ENCODE results near the gene GHRHR.

The GHRHR gene

DNA sequence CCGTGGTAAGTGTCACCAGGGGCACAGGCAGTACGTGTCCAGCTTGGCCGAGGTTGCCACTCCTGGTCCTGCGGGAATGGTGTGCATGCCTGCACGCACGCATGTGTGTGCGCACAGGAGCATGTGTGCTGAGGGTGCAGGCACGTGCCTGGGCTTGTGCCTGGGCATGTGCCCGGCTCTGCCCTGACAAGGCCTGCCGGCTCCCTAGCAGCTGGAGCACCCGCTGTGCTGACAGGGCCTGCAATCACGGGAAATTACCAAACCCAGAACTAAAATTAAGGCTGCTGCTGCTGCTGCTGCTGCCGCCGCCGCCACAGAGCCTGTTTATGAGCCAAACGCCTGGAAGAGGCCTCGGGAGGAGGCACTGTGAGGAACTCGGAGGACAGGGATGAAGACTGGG, 28.7 kb downstream of the GHRHR start:
- Histone ChIP-seq H4K20me1 (ENCODE audit: insufficient read depth) (no peaks in the 10 kb centered on the region), H3K27me3 (ENCODE audit: insufficient read depth, low read depth) (no peaks in the 10 kb centered on the region), H3K4me2 (no peak overlapping the region), H3K27ac (no peak overlapping the region), H3K36me3 (ENCODE audit: insufficient read depth) (no peaks in the 10 kb centered on the region), H3K9ac (no peak overlapping the region), H2AFZ (ENCODE audit: low read depth) (no peak overlapping the region), H3K4me1 (ENCODE audit: low read depth, poor library complexity, severe bottlenecking) (no peaks in the 10 kb centered on the region), H3K4me3 (IDR thresholded peaks at IDR 0.05; ENCODE audit: insufficient read depth, low read depth, low read length) (no peak overlapping the region), H3K79me2 (ENCODE audit: insufficient read depth, low read depth) (no peaks in the 10 kb centered on the region)
- no peak for TF ChIP-seq CTCF (conservative IDR thresholded peaks at IDR 0.05; ENCODE audit: low read depth, low read length)

GRCh38 chr7:30994206-30995100, 30.7 kb downstream of the GHRHR start:
- Histone ChIP-seq H3K4me3 (IDR thresholded peaks at IDR 0.05; ENCODE audit: insufficient read depth, low read depth, low read length) (no peak overlapping the region), H3K27ac (no peak overlapping the region), H3K36me3 (ENCODE audit: insufficient read depth) (no peaks in the 10 kb centered on the region), H4K20me1 (ENCODE audit: insufficient read depth) (no peaks in the 10 kb centered on the region), H3K4me1 (ENCODE audit: low read depth, poor library complexity, severe bottlenecking) (no peaks in the 10 kb centered on the region), H2AFZ (ENCODE audit: low read depth) (no peak overlapping the region), H3K9ac (no peak overlapping the region), H3K4me2 (no peak overlapping the region), H3K27me3 (ENCODE audit: insufficient read depth, low read depth) (no peaks in the 10 kb centered on the region), H3K79me2 (ENCODE audit: insufficient read depth, low read depth) (no peaks in the 10 kb centered on the region)
- TF ChIP-seq CTCF (conservative IDR thresholded peaks at IDR 0.05; ENCODE audit: low read depth, low read length) = no peak

DNA sequence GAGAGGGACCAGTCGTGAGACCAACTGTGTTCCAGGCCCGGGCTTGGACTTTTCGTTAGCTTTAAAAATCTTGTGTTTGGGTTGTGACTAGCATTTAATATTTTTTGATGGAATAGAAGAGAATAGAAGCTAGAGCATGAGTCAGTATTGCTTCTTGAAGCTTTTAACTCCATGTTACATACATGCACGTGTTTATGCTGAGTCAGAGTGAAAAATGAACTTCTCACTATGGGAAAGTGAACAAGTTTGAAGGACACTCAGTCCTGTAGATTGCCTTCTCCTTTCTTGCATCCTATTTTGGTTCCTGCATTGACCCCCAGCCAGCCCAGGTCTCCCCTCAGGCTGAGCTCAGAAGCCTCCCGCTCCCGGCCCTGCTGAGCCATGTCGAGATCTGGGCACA, 31.8 kb downstream of the GHRHR start:
- Histone ChIP-seq H3K27ac (no peak overlapping the region), H3K4me1 (ENCODE audit: low read depth, poor library complexity, severe bottlenecking) (no peaks in the 10 kb centered on the region), H3K4me3 (IDR thresholded peaks at IDR 0.05; ENCODE audit: insufficient read depth, low read depth, low read length) (no peak overlapping the region), H4K20me1 (ENCODE audit: insufficient read depth) (no peaks in the 10 kb centered on the region), H3K79me2 (ENCODE audit: insufficient read depth, low read depth) (no peaks in the 10 kb centered on the region), H3K9ac (no peak overlapping the region), H3K27me3 (ENCODE audit: insufficient read depth, low read depth) (no peaks in the 10 kb centered on the region), H3K36me3 (ENCODE audit: insufficient read depth) (no peaks in the 10 kb centered on the region), H3K4me2 (no peak overlapping the region), H2AFZ (ENCODE audit: low read depth) (no peak overlapping the region)
- TF ChIP-seq CTCF (conservative IDR thresholded peaks at IDR 0.05; ENCODE audit: low read depth, low read length) = no peak

- Histone ChIP-seq H2AFZ (ENCODE audit: low read depth) (no peak overlapping the region), H3K4me2 (no peak overlapping the region), H3K4me3 (IDR thresholded peaks at IDR 0.05; ENCODE audit: insufficient read depth, low read depth, low read length) (no peak overlapping the region), H3K27ac (no peak overlapping the region), H3K4me1 (ENCODE audit: low read depth, poor library complexity, severe bottlenecking) (no peaks in the 10 kb centered on the region), H3K27me3 (ENCODE audit: insufficient read depth, low read depth) (no peaks in the 10 kb centered on the region), H4K20me1 (ENCODE audit: insufficient read depth) (no peaks in the 10 kb centered on the region), H3K36me3 (ENCODE audit: insufficient read depth) (no peaks in the 10 kb centered on the region), H3K9ac (no peak overlapping the region), H3K79me2 (ENCODE audit: insufficient read depth, low read depth) (no peaks in the 10 kb centered on the region)
- TF ChIP-seq CTCF (conservative IDR thresholded peaks at IDR 0.05; ENCODE audit: low read depth, low read length) = no peak
Observed at GRCh38 chr7:30996256-30996655, 32.5 kb downstream of the GHRHR start.

All from KMS-11 (cell line).